DMS79 (cell line): ENCODE data around the gene FEN1.

Experiments
- DNase-seq: peaks from one replicate; lab custom pipeline; 2025; lab: John Stamatoyannopoulos, UW

FEN1 gene, protein sequence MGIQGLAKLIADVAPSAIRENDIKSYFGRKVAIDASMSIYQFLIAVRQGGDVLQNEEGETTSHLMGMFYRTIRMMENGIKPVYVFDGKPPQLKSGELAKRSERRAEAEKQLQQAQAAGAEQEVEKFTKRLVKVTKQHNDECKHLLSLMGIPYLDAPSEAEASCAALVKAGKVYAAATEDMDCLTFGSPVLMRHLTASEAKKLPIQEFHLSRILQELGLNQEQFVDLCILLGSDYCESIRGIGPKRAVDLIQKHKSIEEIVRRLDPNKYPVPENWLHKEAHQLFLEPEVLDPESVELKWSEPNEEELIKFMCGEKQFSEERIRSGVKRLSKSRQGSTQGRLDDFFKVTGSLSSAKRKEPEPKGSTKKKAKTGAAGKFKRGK

DNA sequence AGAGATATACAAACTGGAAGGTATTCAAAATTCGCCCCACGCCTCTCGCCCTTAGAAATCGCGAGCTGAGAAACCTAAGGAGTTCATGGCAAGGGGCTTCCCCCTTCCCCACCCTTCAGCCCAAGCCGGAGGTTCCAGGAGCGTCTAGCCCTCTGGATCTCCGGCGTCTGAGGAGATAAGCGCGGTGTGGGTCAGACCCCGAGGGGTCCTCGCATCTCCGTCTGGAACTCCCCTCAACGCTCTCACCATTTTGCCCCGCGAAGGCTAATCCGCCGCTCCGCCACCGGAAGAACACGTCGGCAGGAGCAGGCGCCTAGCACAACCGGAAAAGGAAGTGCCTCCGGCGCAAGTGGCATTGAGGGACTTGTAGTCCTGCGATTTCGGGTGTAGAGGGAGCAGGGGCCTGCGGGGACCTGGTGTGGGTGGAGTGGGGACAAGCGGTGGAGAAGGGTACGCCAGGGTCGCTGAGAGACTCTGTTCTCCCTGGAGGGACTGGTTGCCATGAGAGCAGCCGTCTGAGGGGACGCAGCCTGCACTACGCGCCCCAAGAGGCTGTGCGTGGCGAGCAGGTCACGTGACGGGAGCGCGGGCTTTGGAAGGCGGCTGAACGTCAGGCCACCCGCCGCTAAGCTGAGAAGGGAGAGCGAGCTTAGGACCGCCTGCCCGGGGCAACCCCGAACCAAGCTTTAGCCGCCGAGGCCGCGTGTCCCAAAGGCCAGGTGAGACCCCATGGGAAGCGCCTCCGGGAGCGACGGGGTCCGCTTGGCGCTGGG is at the start of gene FEN1, which contains the start of gene TMEM258:
FEN1 (plus strand) TSS at position 602 of the 773 bp plus-strand sequence. CDS start 2,451 bp downstream, outside the sequence.
TMEM258 (minus strand) TSS at position 290 of the 773 bp plus-strand sequence; CDS start at position 249, 41 bp downstream.
- DNase-seq: peak; percentile 89

DNA sequence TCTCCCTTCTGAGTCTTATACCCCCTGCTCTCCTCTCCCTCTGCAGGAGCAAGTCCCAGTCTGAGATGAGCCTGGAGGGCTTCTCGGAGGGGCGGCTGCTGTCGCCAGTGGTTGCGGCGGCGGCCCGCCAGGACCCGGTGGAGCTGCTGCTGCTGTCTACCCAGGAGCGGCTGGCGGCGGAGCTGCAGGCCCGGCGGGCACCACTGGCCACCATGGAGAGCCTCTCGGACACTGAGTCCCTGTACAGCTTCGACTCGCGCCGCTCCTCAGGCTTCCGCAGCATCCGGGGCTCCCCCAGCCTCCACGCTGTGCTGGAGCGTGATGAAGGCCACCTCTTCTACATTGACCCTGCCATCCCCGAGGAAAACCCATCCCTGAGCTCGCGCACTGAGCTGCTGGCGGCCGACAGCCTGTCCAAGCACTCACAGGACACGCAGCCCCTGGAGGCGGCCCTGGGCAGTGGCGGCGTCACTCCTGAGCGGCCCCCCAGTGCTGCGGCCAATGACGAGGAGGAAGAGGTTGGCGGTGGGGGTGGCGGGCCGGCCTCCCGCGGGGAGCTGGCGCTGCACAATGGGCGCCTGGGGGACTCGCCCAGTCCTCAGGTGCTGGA is 49.1 kb upstream of the FEN1 start:
- no peak for DNase-seq

DNA sequence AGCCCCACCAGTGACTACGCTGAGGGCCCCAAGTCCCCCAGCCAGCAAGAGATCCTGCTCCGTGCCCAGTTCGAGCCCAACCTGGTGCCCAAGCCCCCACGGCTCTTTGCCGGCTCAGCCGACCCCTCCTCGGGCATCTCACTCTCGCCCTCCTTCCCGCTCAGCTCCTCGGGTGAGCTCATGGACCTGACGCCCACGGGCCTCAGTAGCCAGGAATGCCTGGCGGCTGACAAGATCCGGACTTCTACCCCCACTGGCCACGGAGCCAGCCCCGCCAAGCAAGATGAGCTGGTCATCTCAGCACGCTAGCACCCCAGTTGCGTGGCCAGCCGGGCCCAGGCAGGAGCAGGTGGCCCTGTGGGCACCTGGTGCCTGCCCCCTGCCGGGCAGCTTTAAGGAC is 48.5 kb upstream of the FEN1 start:
- no peak for DNase-seq

DNA sequence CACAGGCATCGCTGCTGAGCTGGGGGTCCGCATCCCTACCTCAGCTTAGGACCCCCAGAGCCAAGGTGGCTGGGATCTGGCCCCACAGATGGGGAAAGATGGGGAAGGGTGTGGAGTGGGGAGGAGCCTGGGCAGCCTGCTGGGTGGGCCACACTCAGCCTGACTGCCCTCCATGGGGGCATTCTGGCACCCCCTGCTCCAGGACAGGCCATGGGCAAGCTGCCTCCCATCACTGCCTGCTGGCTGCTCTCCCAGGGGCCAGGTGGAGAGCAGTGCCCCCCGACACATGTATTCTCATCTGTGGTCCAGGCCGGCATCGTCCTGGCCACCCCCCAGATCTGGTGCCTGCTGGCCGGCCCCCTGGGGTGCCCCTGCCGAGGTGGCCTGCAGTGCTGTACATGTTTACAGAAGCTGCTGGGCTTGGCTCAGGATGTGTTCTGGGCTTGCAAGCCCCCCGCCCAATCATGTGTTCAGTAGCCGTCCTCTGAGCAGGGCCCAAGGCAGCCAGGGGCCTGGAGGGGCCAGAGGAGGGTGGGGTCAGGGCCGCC is 48.0 kb upstream of the FEN1 start:
- no peak for DNase-seq

DNA sequence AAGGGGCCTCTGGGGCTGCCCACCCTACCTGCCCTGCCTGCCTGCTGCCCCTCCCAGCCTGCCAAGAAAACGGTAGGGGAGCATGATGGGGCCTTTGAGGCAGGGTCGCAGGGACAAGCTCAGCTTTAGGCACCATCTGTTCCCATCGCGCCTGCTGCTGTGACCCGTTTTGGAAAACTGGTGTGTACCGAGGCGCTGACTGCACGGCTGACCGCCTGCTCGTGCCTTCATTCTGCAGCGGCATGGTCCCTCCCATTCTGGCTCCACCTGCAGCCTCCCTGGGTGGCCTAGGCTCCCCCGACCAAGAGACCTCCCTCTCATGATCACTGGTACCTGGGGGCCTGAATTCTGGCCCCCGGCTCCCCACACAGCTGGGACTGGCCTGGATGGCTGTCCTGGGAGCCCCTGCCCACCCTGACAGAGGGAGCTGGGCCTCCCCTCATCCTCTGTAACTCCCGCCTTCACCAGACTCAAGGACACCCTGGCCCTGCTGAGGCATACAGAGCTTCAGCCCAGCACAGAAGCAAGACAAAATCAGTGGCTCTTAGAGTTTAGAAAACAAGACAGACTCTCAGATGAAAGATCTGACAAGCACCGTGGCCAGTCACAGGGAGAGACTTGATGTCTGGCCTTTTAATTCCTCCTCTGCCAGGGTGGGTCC is 46.8 kb upstream of the FEN1 start:
- DNase-seq: no peak

DNA sequence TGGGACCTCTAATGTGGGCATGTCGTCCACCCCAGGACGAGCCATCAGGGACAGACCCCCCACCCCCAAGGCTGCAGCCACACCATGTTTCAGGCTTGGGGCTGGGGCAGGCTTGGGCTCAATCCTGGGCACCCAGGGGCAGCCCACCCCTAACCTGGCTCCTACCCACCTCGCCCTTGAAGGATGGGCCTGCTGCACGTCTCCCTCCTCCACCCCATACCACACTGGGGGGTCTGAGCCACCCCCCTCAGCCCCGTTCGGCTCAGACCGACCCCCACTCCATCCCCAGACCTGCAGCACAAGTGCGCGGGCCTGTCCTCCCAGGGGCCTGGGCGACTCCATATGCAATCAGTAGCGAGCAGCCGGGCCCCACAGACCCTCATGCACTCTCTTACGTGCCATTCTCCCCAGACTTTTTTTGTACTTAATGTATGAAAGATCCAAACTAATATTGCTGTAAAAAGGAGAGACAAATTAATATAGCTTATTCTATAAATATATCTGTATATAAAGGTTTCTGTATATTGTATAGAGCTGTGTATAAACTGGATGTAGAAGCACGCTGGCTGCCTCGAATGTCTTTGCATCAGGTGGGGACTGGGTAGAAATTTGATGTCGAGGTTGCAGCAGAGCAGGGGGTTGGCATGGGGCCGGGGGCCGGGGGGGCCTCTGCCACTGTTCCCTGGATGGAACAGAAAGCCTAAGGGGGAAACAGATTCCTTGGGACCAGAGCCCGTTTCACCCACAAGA is 46.1 kb upstream of the FEN1 start:
- DNase-seq: no peak

DNA sequence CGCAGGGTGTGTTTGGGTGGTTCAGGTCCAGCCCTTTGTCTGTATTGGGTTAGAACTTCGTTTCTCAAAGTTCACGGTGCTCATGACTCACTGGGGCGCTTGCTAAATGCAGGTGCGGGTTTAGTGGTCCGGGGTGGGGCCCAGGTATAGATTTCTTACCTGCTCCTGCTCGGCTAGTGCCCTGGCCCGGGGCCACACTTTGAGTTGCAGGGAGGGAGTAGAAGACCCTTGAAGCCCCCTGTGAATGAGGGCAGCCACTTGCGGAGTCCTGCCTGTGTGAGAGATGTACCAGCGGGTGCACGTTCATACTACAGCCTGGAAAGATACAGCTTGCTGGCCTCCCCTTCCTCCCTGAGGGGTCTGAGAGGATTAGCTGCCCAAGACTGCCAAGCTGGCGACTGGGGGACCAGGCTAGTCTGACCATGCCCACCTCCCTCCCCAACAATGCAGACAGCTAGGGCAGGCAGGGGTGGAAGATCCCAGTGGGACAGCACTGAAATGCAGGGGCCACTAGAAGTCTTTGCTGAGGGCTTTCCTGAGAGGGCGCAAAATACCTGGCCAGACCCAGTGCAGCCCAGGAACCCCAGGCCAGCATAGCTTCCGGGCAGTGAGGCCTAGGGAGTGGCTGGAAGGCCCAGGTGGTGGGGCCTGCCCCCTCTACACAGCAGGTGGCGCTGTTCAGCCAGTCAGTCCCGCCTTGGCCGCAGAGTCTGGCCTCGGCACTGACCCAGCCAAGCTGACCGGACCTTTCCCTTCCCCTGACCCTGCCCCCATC is 45.3 kb upstream of the FEN1 start:
- DNase-seq: no peak

DNA sequence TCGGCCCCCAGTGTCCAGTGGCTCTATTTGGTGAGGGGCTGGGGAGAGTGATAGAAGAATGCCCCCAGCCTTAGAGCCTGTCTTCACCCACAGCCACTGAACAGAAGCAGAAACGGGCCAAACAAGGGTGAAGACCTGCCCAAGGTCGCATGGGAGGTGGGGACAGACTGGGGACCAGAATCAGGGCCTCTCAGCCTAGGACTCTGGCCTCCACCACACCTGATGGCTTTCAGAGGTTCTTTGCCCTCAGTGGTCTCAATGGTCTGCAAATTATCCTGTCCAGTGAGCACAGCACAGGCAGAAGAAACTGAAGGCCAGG is 44.8 kb upstream of the FEN1 start:
- DNase-seq: no peak

DNA sequence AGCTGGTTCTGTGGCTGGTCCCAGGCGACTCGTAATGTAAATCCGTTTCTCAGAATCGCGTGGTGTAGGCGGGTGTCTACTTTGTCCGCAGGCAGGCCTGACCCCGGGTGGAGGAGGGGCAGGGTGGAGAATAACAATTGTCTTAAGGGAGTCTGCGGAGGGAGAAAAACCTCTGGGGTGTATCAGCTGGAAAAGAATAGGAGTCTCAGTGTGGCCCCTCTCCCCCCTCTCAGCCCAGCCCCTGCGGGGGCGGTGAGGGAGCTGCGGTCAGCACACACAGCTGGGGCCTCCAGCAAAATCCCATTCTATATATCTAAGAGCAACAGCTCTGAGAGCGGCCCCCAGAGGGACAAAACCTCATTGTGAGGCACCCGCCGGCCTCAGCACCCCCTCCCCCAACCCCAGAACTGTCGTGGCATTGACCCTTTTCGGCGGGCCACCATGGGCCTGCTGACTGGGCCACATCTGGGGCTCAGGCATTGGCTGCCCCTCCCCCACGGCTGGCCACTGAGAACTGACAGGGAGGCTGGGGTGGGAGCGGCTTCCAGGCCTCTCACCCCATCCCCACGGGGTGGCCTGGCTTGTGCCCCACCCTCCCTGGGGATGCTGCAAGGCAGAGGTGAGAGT is 43.0 kb upstream of the FEN1 start:
- DNase-seq: no peak

DNA sequence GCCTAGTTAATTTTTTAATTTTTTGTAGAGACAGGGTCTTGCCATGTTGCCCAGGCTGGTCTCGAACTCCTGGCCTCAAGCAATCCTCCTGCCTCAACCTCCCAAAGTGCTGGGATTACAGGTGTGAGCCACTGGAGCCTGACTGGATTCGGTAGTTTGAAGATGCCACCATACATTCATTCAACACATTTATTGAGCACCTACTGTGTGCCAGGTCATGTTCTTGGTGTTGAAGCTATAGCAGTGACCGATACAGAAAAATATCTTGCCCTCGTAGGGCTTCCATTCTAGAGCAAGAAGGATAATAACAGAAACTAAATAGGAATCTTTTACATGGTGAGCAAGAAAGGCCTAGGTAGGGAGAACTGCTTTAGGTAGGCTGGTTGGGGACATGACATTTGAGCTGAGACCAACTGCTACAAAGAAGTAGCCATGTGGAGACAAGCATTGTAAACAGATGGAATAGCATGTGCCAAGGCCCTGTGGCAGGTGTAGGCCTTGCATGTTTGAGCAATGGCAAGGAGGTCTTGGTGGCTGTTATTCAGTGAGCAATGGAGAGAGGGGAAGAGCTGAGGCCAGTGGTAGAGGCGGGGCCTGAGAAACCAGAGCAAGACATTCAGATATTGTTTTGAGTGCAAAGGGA is 42.0 kb upstream of the FEN1 start:
- DNase-seq: no peak

DNA sequence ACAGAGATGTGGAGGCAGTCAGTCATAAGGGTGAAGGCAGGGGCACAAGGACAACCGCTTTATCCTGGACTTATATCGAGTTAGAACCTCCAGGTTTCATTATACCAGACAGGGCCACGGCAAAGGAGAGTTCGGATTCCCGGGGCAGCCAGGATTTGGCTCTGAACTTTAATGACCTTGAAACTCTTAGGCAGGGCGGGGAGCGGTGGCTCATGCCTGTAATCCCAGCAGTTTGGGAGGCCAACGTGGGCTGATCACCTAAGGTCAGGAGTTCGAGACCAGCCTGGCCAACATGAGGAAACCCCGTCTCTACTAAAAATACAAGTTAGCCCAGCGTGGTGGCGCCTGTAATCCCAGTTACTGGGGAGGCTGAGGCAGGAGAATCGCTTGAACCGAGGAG is 41.3 kb upstream of the FEN1 start:
- no peak for DNase-seq

DNA sequence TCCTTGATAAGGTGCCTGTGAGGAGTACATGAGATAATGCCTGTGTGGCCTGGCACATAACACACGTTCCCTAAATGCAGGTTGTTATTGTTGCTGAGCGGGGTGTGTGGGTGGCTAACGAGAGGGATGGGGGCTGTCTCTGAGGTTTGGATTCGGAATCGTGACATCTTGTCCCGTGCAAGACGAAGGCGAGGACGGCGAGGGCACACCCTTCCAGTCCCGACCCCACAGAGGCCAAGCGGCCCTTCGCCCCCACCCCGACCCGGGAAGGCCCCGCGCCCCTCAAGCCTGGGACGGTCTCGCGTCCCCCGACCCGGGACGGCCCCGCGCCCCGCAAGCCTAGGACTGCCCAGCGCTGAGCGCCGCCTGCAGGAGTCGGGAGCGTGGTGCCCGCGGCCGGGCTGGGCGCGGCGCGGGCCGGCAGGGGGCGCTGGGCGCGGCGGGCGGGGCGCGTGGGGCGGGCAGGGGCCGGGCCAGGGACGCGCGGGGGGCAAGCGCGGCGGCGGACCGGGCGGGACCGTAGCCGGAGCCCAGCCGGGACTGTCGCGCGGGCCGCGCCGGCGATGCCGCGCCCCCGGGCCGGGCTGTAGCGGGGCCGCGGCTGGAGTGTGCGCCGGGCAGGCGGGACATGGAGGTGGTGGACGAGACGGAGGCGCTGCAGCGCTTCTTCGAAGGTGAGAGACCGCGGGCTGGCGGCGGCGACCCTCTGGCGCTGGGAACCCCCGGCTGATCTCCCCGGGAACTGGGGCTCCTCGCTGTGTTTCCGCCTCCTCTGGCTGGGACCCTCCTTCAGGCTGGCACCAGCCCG is 40.4 kb upstream of the FEN1 start, which contains the start of gene MYRF:
MYRF (plus strand) TSS at position 520 of the 808 bp plus-strand sequence; CDS start at position 629, 109 bp downstream.
- DNase-seq: no peak

DNA sequence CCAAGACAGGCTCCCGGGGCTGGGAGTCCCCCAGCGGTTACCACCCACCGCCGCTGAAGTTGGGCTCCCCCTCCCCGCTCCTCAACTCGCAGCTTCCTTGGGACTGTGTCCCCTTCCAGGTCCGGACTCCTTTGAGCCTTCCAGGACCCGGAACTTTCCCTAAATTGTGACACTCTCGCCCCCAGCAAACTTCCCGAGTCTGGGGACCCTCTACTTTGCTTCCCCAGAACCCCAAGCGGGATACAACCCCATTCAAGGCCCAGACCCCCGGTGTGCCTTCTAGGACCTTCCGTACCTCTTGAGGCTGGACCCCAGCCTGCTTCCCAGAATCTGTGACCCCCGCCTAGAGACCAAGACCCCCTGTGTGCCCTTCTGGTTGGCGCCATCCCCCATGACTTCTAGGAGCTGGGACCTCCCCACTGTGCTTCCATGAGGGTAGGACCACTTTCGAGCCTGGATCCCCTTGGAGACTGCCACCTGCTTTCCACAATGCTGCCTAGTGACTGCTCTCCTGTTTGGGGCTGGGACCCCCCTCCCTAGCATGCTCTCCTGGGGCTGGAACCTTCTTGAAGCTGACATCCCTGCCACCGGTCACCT is 39.7 kb upstream of the FEN1 start:
- no peak for DNase-seq

DNA sequence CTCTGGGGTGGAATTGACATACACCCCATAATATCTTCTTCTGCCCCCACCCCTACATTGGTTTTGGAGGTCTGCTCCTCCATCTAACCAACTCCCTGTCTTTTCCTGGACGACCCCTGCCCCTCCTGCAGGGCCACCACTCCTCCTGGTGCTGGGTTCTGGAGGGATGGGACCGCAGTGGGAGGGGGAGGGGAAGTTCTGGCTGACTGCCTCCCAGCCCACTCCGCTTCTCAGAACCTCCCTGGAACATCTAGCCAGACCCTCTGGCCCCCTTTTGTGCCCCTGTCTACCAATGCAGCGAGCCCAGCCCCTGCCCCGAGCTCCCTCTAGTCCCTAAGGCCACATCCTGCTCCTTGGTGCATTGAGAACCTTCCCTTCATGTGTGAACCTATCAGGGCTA is 39.0 kb upstream of the FEN1 start:
- DNase-seq: no peak

DNA sequence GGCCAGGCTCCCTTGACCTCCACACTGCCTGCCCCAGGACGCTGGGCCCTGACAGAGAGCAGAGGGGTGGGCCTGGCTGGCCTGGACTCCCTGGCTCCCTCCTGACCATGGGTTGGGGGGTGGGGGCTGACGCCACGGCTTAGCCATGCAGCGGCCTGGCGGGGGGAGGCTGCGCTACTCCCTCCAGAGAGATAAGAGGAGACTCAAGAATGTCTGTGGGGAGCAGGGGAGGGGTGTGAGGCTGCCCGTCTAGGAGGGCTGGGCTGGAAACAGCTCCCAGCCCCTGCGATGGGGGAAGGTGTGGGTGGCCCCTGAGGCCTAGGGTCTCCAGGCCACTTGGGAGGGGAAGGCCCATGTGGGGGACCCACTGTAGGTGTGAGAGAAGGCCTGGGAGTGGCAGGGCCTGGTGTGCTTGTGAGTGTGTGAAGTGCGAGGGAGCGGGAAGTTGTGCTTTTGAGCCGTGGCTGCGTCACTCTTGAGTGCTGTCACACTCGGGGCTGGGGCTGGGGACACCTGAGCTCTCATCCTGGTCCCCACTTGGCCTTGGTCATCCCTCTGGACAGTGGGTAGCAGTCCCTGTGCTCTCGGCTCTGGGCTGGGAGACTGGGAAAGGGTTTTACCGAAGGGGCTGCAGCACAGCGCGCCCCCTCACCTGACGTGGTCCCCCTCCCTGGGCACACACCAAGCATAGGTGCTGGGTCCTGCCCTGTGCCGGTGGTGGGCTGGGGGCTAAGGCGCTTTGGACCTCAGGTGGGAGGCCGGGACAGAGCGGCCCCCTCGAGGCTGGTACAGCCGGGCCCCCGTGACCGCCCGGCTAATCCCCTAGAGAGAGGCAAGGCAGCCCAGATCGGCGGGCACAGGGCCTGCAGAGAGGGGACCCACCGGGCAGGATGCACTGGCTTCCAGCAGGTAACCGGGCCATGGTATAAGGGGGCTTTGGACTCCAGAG is 37.9 kb upstream of the FEN1 start:
- DNase-seq: no peak

DNA sequence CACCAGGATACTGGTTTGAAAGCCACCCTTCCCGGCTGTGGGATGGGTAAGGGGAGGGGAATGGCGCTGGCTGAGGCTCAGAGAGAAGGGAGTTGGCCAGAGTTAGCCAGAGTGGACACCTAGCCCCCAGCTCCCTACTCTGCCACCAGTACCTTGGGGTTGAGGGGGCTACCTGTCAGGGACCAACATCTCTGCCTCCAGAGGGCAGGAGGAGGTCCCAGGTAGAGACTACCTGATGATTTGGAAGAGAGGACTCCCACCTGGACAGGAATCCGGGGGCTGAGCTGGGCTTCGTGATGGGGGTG is 36.6 kb upstream of the FEN1 start:
- DNase-seq: no peak
